Peyer's patch (tissue), 4 donors: ENCODE data around the gene TRPM7.

Experiments used
- CTCF ChIP-seq, 6 experiments: fragments of 450-650 bp in 4 of 6; fragments of 200-600 bp in 2 of 6; sonication (generic) in 1 of 6; IDR thresholded peaks; one replicate each; pipeline ENCODE4 v1.5.1; 2017 to 2019; ENCODE audit warnings: antibody characterized with exemption in 6 of 6, mild to moderate bottlenecking in 3 of 6, moderate library complexity in 1 of 6
- POLR2A ChIP-seq, 2 donors: fragments of 450-650 bp; IDR thresholded peaks; one replicate each; pipeline ENCODE4 v1.5.1; 2017; ENCODE audit warnings: antibody characterized with exemption in 2 of 2, mild to moderate bottlenecking in 2 of 2, moderate library complexity in 2 of 2

DNA sequence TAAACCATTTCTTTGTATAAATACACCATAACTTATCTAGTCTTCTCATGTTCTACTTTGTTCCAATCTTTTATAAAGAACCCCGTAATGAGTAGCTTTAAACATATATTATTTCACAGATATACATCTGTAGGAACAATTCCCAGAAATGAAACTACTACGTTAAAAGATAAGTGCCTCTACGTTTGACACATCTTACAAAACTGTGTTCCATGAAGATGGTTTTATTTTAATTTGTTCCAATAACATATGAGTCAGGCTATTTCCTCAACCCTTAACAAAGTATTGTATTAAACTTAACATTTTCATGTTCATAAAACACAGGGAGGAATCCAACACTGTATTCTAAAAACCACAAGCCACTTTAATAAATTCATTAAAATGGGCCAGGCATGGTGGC is 52.9 kb downstream of the TRPM7 start:
- TF ChIP-seq CTCF (IDR thresholded peaks at IDR 0.05), result no peak
- TF ChIP-seq POLR2A (IDR thresholded peaks at IDR 0.05), result no peak
